HG03378 (cell line): ENCODE data around the gene SNTB2.
"Not testable (repeated sequence)": the region's sequence is repeated elsewhere in the genome, so short reads cannot be mapped to it uniquely, and the experiment has no call there.

Source experiments
- ATAC-seq: cut with Tn5 transposase; IDR thresholded peaks from one replicate; pipeline ENCODE4 v1.9.1; 2021; ENCODE audit warnings: mild to moderate bottlenecking, moderate library complexity; ENCODE audit not compliant: unreplicated experiment

The SNTB2 gene

GRCh38 chr16:69233124-69233523 lies 46.2 kb downstream of the SNTB2 start:
- no peak for ATAC-seq

DNA sequence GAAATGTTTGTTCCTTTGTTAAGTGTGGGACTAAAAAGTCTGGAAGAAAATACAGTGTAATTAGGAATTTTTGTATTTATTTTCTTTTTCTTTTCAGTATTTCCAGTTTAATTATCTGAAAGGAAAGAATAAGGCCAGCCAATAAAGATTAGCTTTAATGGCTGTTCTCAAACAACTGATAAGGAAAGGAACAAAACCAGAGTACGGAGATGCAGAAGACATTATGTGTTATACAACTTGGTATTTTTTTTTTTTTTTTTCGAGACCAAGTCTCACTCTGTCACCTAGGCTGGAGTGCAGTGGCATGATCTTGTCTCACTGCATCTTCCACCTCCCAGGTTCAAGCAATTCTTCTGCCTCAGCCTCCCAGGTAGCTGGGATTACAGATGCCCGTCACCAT lies 47.5 kb downstream of the SNTB2 start:
- no peak for ATAC-seq

DNA sequence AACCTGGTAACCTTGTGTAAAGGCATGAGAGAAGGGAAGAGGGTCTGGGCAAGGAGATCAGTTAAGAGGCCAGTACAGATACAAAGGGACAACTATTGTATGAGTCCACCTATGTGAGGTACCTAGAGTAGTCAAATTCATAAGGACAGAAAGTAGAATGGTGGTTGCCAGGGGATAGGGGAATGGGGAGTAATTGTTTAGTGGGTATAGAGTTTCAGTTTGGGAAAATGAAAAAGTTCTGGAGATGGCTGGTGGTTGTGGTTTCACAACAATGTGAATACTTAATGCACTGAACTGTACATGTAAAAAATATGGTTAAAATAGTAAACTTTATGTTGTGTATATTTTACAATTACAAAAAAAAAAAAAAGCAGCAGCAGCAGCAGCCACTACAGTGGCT lies 49.4 kb downstream of the SNTB2 start:
- ATAC-seq = no peak

- no peak for ATAC-seq
These were observed 50.3 kb downstream of the SNTB2 start for GRCh38 chr16:69237296-69237695.

- no peak for ATAC-seq
These were observed 52.9 kb downstream of the SNTB2 start for GRCh38 chr16:69239851-69240250.

DNA sequence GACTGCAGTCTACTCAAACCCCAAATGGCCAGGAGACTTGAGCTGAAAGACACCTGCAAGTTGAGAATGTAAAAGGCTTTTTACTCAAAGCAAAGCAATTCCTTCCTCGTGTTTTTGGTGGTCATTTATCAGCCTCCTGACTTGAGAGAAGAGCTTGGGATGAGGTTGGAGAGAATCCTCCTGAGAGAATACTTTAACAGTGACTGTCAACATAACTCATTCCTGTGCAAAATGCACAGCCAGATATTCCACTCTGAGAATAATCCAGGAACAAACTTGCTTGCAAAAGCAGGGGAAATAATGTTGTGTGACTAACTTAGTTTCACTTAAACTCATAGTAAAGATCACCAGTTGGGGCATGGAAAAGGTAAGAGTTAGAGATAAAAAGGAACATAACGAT lies 53.4 kb downstream of the SNTB2 start:
- ATAC-seq = no peak

DNA sequence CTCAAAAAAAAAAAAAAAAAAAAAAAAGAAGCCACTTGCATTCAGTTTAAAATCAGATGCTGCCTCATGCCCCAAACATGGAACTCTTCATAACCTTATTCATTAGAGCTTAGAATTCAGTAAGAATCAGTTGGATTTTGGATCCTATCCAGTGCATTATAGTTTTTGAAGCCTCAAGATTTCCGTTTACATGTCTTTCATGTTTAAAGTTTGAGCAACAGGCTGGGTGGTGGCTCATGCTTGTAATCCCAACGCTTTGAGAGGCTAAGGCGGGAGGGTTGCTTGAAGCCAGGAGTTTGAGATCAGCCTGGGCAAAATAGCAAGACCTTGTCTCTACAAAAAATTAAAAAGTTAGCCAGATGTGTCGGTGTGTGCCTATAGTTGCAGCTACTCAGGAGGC lies 55.0 kb downstream of the SNTB2 start:
- no peak for ATAC-seq

DNA sequence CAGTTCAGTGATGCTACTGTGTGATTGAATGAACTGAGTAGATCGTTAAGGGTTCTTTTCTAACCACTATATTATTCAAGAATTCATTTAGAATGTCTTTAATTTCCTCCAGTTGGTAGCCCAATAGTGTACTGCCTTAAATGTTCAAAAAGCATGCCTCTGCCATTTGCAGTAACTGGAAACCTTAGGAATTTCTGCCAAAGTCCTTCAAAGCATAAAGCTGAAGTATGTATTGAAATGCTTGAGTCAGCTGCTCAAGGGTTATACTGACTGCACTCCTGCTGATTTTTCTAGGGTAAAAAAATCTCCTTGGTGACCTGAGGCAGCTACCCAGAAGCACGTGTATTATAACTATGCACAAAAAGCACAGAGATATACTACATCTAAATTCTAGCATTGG lies 56.5 kb downstream of the SNTB2 start:
- no peak for ATAC-seq

- ATAC-seq = no peak
These were observed 57.4 kb downstream of the SNTB2 start for GRCh38 chr16:69244336-69244735.

DNA sequence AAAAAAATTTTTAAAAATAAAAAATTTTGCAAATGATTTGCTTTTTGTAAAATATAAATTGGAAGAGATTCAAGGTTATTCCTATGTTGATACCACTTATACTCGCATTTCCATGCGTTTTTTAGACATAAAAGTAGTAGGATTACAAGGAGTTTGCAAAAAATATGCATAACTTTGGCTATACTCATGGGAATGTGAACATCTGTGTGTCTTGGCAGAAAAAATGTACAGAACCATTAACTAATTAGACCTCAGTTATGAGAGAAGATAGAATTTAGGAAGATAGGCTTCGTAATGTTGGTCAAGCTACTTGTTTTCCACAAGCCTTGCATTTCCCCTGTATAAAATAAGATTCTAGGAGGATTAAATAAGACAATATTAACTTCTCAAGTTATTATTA lies 63.1 kb downstream of the SNTB2 start:
- no peak for ATAC-seq

- no peak for ATAC-seq
These were observed 66.9 kb downstream of the SNTB2 start for GRCh38 chr16:69253870-69254341.

DNA sequence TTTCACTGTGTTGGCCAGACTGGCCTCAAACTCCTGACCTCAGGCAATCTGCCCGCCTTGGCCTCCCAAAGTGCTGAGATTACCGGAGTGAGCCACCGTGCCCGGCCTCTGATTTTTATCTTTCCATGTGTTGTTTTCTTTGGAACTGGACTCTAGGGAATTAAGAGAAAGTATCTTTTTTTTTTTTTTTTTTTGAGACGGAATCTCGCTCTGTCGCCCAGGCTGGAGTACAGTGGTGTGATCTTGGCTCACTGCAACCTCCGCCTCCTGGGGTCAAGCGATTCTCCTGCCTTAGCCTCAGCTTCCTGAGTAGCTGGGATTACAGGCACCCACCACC lies 72.4 kb downstream of the SNTB2 start:
- not testable (repeated sequence) for ATAC-seq

GRCh38 chr16:69260019-69260418 lies 73.1 kb downstream of the SNTB2 start:
- ATAC-seq = no peak

DNA sequence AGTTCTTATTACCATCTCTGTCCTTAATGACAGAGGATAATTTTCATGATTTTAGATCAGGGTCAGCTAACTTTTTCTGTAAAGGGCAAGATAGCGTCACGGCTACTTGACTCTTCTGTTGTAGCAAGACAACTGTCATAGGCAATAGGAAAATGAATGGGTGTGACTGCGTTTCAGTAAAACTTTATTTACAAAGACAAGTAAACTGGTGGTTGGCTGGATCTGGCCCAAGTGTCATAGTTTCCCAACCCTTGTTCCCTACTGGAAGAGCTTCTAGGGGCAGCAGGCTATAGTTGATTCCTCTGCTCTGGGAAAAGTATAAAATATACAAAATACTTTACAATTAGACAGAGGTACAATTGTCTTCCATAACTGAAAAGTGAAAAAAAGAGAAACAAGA lies 73.5 kb downstream of the SNTB2 start:
- ATAC-seq = no peak

DNA sequence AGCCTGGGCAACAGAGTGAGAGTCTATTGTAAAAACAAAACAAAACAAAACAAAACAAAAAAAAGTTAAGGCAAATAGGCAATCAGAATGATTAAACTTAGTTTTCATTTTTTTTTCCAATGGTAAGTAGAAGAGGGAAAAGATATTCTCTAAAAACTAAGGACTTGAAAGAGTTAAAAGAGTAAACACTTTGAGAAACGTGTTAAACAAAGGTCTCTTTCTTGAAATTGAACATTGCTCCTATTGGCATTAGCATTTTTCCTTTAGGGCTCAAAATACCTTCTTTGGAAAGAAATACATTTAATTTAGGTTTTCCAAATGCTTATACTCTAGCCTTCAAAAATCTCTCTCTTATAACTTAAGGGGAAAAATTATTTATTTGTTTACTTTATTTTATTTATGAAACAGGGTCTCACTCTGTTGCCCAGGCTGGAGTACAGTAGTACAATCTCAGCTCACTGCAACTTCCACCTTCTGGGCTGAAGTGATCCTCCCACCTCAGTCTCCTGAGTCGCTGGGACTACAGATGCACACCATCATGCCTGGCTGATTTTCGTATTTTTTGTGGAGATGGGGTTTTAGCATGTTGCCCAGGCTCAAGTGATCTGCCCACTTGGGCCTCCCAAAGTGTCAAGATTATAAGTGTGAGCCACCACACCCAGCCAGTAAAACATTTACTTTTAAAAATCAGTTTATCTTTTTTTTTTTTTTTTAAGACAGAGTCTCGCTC lies 79.5 kb downstream of the SNTB2 start:
- no peak for ATAC-seq

DNA sequence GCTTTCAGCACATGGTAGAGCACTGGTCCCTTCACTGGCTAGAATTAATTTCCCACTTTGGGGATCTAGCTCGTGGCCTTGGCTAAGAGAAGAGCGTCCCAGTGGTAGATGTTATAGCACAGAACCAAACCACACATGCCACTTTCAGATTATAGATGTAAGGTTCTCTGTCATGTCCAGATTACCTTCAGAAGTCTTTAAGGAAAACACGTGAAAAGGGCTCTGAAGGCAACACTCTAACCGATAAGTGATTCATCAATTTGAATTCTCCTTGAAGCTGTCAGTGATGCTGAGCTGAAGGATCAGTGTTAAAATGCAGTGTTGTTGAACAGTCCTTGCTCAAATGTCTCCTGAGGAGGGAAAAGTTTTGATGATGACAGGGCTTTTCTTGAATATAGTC lies 80.7 kb downstream of the SNTB2 start:
- ATAC-seq = no peak

- ATAC-seq = no peak
These were observed 83.4 kb downstream of the SNTB2 start for GRCh38 chr16:69270395-69270794.

DNA sequence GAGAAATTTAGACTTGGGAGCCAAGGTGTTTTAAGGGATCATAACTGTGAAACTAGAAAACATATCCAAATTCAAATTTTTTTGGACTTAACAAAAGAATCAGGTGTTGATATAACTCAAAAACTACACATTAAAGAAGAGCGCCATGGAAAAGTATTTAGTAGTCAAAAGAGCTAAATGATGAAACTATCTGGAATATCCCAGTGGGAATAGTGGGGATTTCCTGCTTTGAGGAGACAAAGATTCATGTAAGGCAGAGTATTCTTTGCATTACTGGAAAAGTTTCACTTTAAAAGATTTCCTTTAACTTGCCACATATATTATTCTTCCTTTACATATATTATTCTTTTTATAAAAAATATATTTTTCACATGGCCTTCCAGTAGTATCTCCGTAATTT lies 83.9 kb downstream of the SNTB2 start:
- ATAC-seq = no peak

GRCh38 chr16:69273009-69273408 lies 86.0 kb downstream of the SNTB2 start:
- no peak for ATAC-seq

DNA sequence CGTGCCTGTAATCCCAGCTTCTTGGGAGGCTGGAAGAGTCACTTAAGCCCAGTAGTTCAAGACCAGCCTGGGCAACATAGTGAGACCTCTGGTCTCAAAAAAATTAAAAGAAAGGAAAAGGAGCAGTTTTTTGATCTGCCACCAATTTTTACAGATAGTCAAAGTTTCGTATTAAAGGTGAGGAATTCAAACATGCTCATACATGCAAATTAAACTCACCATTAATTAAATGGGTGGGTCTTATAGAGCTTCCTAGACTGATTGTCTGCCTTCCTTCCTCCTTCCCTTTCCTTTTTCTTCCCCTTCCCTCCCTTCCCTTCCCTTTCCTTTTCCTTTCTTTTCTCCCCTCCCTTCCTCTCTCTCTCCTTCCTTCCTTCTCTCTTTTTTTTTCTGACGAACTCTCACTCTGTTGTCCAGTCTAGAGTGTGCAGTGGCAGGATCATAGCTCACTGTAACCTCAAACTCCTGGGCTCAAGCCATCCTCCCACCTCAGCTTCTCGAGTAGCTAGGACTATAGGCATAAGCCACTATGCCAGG lies 87.8 kb downstream of the SNTB2 start:
- no peak for ATAC-seq

DNA sequence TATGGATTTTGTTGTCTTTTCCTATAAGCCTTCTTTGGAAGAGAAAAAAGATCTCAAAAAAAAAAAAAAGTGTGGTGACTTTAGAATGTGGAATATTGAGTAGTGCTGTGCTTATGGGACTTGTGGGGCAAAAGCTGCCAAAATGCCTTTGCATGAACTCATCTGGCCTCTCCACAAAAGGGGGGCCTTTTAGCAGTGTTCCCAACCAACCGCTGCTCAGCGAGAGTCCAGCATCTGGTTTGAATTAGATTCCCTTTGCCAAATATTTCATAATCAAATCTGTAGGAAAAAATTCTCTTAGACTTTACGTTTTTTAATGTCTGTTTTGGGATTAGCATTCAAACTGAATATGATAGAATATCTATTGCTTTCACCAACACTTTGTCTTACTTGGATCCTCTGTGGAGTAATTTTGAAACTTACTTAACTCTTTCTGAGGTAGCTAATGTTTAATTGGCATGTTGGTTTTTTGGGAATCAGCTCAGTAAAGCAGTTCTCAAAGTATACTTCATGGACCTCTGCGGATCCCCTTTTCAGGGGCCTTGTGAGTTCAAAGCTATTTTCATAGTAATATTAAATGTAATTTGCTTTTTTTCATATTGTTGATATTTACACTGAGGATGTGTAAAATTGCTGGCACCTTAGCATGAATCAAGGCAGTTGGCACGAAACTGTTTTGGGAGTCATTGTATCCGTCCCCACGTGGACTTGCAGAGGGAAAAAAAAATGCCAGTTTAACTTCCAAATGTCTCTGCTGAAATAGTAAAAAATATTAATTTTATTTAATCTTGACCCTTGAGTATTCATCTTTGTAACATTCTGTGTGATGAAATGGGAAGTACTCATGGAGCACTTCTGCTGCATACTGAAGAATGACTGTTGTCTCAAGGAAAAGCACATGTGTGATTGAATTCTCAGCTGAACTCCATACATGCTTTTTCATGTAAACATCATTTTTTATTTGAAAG lies 89.5 kb downstream of the SNTB2 start:
- no peak for ATAC-seq

GRCh38 chr16:69277413-69277812 lies 90.4 kb downstream of the SNTB2 start:
- no peak for ATAC-seq
